ENCODE measurements around the gene SGSM1. TPM values are rescaled to one million over a fixed set of nuclear protein-coding genes. Genes with fewer than 3 reads are reported as not detected.

SGSM1 gene
- polyA plus RNA-seq, 1 of the 3 experiments (the other 2 are of a cell fraction) = 0.15 TPM

DNA sequence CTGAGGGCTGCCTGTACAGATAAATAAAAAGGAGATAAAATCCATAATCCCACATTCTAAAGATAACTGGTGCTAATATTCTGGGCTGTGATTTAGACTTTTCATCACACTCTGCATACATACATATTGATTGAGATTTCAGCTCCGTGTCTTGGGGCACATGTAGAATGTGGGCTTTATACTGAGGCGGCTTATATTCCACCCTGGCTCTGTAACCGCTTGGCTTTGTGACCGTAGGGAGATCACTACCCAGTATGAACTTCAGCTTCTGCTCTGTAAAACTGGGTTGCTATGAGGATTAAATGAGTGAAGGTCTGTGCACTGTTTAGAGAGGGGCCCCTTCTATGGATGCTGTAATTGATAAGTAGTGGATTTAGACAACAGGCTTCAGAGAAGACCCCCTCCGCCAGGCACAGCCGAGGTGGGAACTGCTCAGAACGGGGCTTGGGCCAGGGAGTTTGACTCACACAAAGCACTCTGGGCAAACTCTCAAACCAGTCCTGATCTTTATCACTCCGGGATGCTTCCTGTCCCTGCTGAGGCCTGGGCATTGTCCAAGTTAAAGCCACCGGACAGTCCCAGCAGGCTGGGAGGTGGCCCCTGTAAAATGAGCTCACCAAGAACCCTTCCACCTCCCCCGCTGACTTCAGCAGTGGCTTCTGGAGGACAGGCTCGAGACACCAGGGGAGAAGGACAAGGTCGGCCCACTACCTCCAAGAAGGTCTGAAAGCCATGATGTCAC is 163.7 kb downstream of the SGSM1 start (continued):
- peak; percentile 89 for TF ChIP-seq FOXM1 (IDR thresholded peaks at IDR 0.05; ENCODE audit: low read depth)
- TF ChIP-seq FOSL2 (IDR thresholded peaks at IDR 0.05; ENCODE audit: borderline replicate concordance, low read depth) = peak; percentile 75
- 0 out of 2 replicates have a peak, but pooled peaks have one; percentile 43 for TF ChIP-seq YY1 (IDR thresholded peaks at IDR 0.05; ENCODE audit: low read depth)
- TF ChIP-seq RCOR1 (IDR thresholded peaks at IDR 0.05; ENCODE audit: low read length) = peak; percentile 75
- TF ChIP-seq, protein P1, sequence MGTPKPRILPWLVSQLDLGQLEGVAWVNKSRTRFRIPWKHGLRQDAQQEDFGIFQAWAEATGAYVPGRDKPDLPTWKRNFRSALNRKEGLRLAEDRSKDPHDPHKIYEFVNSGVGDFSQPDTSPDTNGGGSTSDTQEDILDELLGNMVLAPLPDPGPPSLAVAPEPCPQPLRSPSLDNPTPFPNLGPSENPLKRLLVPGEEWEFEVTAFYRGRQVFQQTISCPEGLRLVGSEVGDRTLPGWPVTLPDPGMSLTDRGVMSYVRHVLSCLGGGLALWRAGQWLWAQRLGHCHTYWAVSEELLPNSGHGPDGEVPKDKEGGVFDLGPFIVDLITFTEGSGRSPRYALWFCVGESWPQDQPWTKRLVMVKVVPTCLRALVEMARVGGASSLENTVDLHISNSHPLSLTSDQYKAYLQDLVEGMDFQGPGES (IDR thresholded peaks at IDR 0.05; ENCODE audit: low read depth, low read length) = no peak
- TF ChIP-seq, protein P2, sequence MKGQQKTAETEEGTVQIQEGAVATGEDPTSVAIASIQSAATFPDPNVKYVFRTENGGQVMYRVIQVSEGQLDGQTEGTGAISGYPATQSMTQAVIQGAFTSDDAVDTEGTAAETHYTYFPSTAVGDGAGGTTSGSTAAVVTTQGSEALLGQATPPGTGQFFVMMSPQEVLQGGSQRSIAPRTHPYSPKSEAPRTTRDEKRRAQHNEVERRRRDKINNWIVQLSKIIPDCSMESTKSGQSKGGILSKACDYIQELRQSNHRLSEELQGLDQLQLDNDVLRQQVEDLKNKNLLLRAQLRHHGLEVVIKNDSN (IDR thresholded peaks at IDR 0.05; ENCODE audit: borderline replicate concordance, low read depth) = 0 out of 2 replicates have a peak, but pooled peaks have one; percentile 39
- peak; percentile 87 for TF ChIP-seq JUND (IDR thresholded peaks at IDR 0.05)
- TF ChIP-seq RFX5 (IDR thresholded peaks at IDR 0.05; ENCODE audit: low read length) = no peak
- TF ChIP-seq, protein P3, sequence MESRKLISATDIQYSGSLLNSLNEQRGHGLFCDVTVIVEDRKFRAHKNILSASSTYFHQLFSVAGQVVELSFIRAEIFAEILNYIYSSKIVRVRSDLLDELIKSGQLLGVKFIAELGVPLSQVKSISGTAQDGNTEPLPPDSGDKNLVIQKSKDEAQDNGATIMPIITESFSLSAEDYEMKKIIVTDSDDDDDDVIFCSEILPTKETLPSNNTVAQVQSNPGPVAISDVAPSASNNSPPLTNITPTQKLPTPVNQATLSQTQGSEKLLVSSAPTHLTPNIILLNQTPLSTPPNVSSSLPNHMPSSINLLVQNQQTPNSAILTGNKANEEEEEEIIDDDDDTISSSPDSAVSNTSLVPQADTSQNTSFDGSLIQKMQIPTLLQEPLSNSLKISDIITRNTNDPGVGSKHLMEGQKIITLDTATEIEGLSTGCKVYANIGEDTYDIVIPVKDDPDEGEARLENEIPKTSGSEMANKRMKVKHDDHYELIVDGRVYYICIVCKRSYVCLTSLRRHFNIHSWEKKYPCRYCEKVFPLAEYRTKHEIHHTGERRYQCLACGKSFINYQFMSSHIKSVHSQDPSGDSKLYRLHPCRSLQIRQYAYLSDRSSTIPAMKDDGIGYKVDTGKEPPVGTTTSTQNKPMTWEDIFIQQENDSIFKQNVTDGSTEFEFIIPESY (IDR thresholded peaks at IDR 0.05; ENCODE audit: borderline replicate concordance, low read depth) = peak; percentile 73
- peak; percentile 86 for TF ChIP-seq POLR2AphosphoS5 (IDR thresholded peaks at IDR 0.05; ENCODE audit: low read depth, low read length)
- TF ChIP-seq, protein P4, sequence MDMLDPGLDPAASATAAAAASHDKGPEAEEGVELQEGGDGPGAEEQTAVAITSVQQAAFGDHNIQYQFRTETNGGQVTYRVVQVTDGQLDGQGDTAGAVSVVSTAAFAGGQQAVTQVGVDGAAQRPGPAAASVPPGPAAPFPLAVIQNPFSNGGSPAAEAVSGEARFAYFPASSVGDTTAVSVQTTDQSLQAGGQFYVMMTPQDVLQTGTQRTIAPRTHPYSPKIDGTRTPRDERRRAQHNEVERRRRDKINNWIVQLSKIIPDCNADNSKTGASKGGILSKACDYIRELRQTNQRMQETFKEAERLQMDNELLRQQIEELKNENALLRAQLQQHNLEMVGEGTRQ (IDR thresholded peaks at IDR 0.05; ENCODE audit: borderline replicate concordance, low read depth, low read length) = no peak
- no peak for TF ChIP-seq RAD21 (IDR thresholded peaks at IDR 0.05; ENCODE audit: low read length)
- TF ChIP-seq GABPA (IDR thresholded peaks at IDR 0.05; ENCODE audit: low read depth) = no peak
- TF ChIP-seq, protein P5, sequence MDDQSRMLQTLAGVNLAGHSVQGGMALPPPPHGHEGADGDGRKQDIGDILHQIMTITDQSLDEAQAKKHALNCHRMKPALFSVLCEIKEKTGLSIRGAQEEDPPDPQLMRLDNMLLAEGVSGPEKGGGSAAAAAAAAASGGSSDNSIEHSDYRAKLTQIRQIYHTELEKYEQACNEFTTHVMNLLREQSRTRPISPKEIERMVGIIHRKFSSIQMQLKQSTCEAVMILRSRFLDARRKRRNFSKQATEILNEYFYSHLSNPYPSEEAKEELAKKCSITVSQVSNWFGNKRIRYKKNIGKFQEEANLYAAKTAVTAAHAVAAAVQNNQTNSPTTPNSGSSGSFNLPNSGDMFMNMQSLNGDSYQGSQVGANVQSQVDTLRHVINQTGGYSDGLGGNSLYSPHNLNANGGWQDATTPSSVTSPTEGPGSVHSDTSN (IDR thresholded peaks at IDR 0.05) = peak; percentile 94
- TF ChIP-seq RXRA (IDR thresholded peaks at IDR 0.05; ENCODE audit: borderline replicate concordance, low read depth) = peak; percentile 87; the same call in 1 of the 2 replicates

Measured in SK-N-SH (cell line).